Body of pancreas (tissue), 4 donors: ENCODE data around the gene GTF3C5. TPM values are rescaled to one million over a fixed set of nuclear protein-coding genes. Genes with fewer than 3 reads are reported as not detected.

Source experiments
- ATAC-seq: fragments of 150-250 bp; one replicate; pipeline ENCODE4 v1.9.1; 2016
- DNase-seq, 4 donors: peaks; one replicate each; pipeline ENCODE4 v3.0.0-alpha.2; 2019
- H3K27ac ChIP-seq, 4 donors: fragments of 200-600 bp; sonication (generic); 1 replicate in 3 of 4; 2 replicates in 1 of 4; pipeline versions ENCODE4 v1.5.1 to v1.6.1; 2016 to 2019; ENCODE audit warnings: mild to moderate bottlenecking in 1 of 4, mixed read lengths in 1 of 4, moderate library complexity in 1 of 4
- H3K27me3 ChIP-seq, 2 donors: fragments of 200-600 bp; sonication (generic); one replicate each; pipeline ENCODE4 v1.6.0; 2016; ENCODE audit warnings: mild to moderate bottlenecking in 1 of 2
- H3K36me3 ChIP-seq, 2 donors: fragments of 200-600 bp; sonication (generic); replicated peaks in 1 of 2; 2 replicates each; pipeline ENCODE4 v1.5.1; 2016; ENCODE audit warnings: low read depth in 2 of 2; ENCODE audit not compliant: insufficient read depth in 1 of 2
- H3K4me1 ChIP-seq: fragments of 200-600 bp; sonication (generic); one replicate; pipeline ENCODE4 v1.6.0; 2016
- H3K4me3 ChIP-seq, 2 donors: fragments of 200-600 bp; sonication (generic); 1 replicate in 1 of 2; 2 replicates in 1 of 2; pipeline ENCODE4 v1.5.1; 2016 to 2019
- H3K9me3 ChIP-seq, 3 donors: fragments of 200-600 bp; sonication (generic); 1 replicate in 2 of 3; 2 replicates in 1 of 3; pipeline ENCODE4 v1.5.1; 2016
- POLR2A ChIP-seq, 3 donors: fragments of 450-650 bp; IDR thresholded peaks; one replicate each; pipeline ENCODE4 v1.6.1; 2016; ENCODE audit warnings: antibody characterized with exemption in 3 of 3, mild to moderate bottlenecking in 2 of 3
- WGBS, 2 donors: methylation state at CpG; one replicate each; pipeline ENCODE4 v1.1.5; 2017; 5-methylcytosine and 5-hydroxymethylcytosine counted together
- intact Hi-C: fragments of 100-400 bp; cut with DNase I; formaldehyde crosslinking; loops from one replicate; pipeline ENCODE4 v1.15.1; 2023
- total RNA-seq, 2 donors: library from RNA; depleted of rRNA; stranded (reverse); fragments of >200 nt; gene quantifications; one replicate each; pipeline ENCODE4 v1.1.0, GENCODE V29; 2016
- TF ChIP-seq, protein P1 (sequence below), 7 experiments: fragments of 450-650 bp in 4 of 7; fragments of 200-600 bp in 3 of 7; sonication (generic) in 3 of 7; IDR thresholded peaks; one replicate each; pipeline ENCODE4 v1.5.1; 2016 to 2019; ENCODE audit warnings: antibody characterized with exemption in 7 of 7

The GTF3C5 gene
- total RNA-seq, 2 donors from 2014 or later, result 43.1 to 57.7 TPM

DNA sequence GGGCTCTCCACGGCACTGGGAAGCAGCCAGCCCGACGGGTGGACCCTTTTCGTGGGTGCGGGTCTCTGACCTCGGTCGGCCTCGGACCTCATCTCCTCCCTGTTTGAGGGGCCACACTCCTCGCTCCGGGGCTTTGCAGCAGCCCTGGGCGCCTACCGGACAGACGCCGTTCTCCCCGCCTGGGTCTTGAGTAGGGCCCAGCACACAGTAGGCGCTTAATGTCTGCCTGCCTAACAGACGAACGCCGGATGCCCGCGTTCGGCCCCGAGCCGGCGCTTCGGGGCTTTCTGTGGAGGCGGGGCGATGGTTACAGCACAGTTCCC is 842 bp upstream of the GTF3C5 start:
- ATAC-seq (no peak), DNase-seq (peak in 1 of 4 donors; percentile 27)
- intact Hi-C loops, result loop anchor here (10.0 kb wide), 1 partner anchor 305 kb away; the partner anchor contains the start of gene SURF6
- Histone ChIP-seq H3K9me3 (no peaks in the 10 kb centered on the region), H3K36me3 (no peaks in the 10 kb centered on the region), H3K4me1 (peaks cover 38% of the 10 kb centered on the region), H3K27me3 (no peaks in the 10 kb centered on the region), H3K4me3 (peak overlapping the region; percentile 55 to 81), H3K27ac (peak overlapping the region; percentile 35 to 94 (median 78))
- no peak for TF ChIP-seq POLR2A (IDR thresholded peaks at IDR 0.05)
- TF ChIP-seq, protein P1, sequence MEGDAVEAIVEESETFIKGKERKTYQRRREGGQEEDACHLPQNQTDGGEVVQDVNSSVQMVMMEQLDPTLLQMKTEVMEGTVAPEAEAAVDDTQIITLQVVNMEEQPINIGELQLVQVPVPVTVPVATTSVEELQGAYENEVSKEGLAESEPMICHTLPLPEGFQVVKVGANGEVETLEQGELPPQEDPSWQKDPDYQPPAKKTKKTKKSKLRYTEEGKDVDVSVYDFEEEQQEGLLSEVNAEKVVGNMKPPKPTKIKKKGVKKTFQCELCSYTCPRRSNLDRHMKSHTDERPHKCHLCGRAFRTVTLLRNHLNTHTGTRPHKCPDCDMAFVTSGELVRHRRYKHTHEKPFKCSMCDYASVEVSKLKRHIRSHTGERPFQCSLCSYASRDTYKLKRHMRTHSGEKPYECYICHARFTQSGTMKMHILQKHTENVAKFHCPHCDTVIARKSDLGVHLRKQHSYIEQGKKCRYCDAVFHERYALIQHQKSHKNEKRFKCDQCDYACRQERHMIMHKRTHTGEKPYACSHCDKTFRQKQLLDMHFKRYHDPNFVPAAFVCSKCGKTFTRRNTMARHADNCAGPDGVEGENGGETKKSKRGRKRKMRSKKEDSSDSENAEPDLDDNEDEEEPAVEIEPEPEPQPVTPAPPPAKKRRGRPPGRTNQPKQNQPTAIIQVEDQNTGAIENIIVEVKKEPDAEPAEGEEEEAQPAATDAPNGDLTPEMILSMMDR (IDR thresholded peaks at IDR 0.05), result no peak
- WGBS, 2 donors, result 0 to 1% methylated on average over 22 to 27 of the region's 28 CpGs

DNA sequence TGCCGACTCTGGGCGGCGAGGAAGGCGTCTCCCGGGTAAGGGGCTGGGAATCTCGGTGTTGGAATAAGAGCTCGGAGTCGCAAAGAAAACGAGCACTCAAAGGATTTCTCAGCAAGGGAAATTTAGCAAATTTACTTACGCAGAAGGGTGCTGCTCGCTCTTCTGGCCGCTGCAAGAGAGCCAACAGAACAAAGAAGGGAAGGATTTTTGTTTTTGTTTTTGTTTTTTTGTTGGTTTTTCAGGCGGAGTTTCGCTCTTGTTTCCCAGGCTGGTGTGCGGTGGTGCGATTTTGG is 279 bp downstream of the GTF3C5 start:
- TF ChIP-seq, protein P1 (IDR thresholded peaks at IDR 0.05), result peak in 1 of 7 experiments; percentile 3
- TF ChIP-seq POLR2A (IDR thresholded peaks at IDR 0.05), result no peak
- ATAC-seq (no peak), DNase-seq (no peak)
- Histone ChIP-seq H3K4me3 (peak overlapping the region; percentile 51 to 81), H3K36me3 (no peaks in the 10 kb centered on the region), H3K27me3 (no peaks in the 10 kb centered on the region), H3K9me3 (no peaks in the 10 kb centered on the region), H3K27ac (peak overlapping the region; percentile 72 to 94 (median 84)), H3K4me1 (peaks cover 38% of the 10 kb centered on the region)
- intact Hi-C loops, result loop anchor here (10.0 kb wide), 1 partner anchor 304 kb away; the partner anchor contains the start of gene SURF6
- WGBS, 2 donors, result 0 to 1% methylated on average over 16 of the region's 16 CpGs

DNA sequence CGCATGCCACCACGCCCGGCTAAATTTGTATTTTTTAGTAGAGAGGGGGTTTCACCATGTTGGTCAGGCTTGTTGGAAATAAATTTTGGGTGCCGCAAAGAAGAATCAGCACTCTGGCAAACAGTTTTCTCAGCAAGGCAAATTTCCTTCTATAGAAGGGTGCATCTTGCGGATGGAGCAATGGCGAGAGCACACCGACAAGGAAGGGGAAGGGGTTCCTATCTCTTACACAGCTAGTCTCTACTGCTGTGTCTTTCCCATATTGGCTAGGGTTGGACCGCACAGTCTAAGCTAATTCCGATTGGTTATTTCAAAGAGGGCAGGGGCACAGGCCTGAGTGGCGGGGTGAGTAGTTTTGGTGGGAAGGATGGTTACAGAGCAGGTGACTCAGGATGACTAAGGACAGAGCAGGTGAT is 707 bp downstream of the GTF3C5 start:
- H3K27me3 ChIP-seq, result no peaks in the 10 kb centered on the region
- H3K27ac ChIP-seq, result peak overlapping the region in 2 of 4 donors; percentile 87 to 94
- ATAC-seq (no peak), DNase-seq (no peak)
- WGBS, 2 donors, result 54 to 61% methylated on average over 10 of the region's 10 CpGs
- no peaks in the 10 kb centered on the region for H3K9me3 ChIP-seq
- H3K4me3 ChIP-seq, result peak overlapping the region; percentile 51 to 81
- peaks cover 38% of the 10 kb centered on the region for H3K4me1 ChIP-seq
- intact Hi-C loops, result loop anchor here (10.0 kb wide), 1 partner anchor 303 kb away; the partner anchor contains the start of gene SURF6
- no peaks in the 10 kb centered on the region for H3K36me3 ChIP-seq
- TF ChIP-seq POLR2A (IDR thresholded peaks at IDR 0.05), result no peak
- TF ChIP-seq, protein P1 (IDR thresholded peaks at IDR 0.05), result no peak

DNA sequence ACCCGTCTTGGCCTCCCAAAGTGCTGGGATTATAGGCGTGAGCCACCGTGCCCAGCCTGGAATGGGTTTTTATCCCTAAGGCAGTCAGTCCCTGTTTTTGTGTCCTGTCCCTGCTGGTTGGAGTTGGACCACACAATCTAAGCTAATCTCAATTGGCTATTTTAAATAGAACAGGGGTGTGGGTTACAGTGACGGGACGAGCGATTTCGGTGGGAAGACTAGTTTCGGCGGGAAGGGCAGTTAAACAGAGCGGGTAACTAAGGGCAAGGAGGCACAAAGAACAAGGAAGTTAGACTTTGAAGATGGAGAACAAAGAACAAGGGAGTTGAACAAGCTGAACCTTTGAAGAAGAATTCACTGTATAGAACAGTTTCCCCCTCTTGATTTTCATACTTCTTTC is 1.4 kb downstream of the GTF3C5 start:
- no peak for DNase-seq
- Histone ChIP-seq H3K4me1 (peaks cover 38% of the 10 kb centered on the region), H3K27ac (no peak overlapping the region), H3K27me3 (no peaks in the 10 kb centered on the region), H3K36me3 (no peaks in the 10 kb centered on the region), H3K9me3 (no peaks in the 10 kb centered on the region), H3K4me3 (no peak overlapping the region)
- no peak for ATAC-seq
- TF ChIP-seq, protein P1 (IDR thresholded peaks at IDR 0.05), result no peak
- TF ChIP-seq POLR2A (IDR thresholded peaks at IDR 0.05), result no peak
- WGBS, 2 donors, result 88 to 94% methylated on average over 10 of the region's 10 CpGs
- intact Hi-C loops, result loop anchor here (10.0 kb wide), 1 partner anchor 303 kb away; the partner anchor contains the start of gene SURF6

DNA sequence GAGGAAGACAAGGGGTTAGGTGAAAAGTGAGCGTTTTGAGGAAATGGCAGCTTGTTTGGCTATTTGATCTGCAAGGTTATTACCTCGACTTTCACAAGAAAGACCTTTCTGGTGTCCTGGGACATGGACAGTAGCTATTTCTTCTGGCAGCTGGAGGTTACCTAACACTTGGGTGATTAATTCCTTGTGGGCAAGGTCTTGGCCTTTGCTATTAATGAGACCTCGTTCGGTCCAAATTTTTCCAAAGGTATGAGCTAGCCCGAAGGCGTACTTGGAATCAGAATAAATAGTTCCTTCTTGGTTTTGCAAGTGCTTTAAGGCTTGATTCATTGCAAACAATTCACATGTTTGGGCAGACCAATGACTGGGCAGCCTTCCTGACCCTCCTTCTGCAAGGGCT is 4.9 kb downstream of the GTF3C5 start:
- intact Hi-C loops, result loop anchor here (10.0 kb wide), 1 partner anchor 299 kb away; the partner anchor contains the start of gene SURF6
- DNase-seq (no peak), ATAC-seq (no peak)
- 57 to 61% methylated on average over 6 of the region's 6 CpGs for WGBS, 2 donors
- Histone ChIP-seq H3K36me3 (no peaks in the 10 kb centered on the region), H3K9me3 (no peaks in the 10 kb centered on the region), H3K4me1 (peaks cover 24% of the 10 kb centered on the region), H3K27ac (no peak overlapping the region), H3K27me3 (no peaks in the 10 kb centered on the region), H3K4me3 (no peak overlapping the region)
- TF ChIP-seq, protein P1 (IDR thresholded peaks at IDR 0.05), result no peak
